Renal cortex interstitium (tissue), 11 donors: Measurements from ENCODE around the gene BMERB1. TPM values are rescaled to one million over a fixed set of nuclear protein-coding genes. Genes with fewer than 3 reads are reported as not detected.

Source experiments
- DNase-seq, 11 donors: peaks; one replicate each; pipeline ENCODE4 v3.0.0-alpha.2; 2013; ENCODE audit warnings: low read depth in 9 of 11, low spot score in 4 of 11; ENCODE audit errors: extremely low read depth in 1 of 11
- polyA plus RNA-seq, 3 donors: library from polyadenylated mRNA; unstranded; fragments of 120-200 nt; gene quantifications; one replicate each; pipeline ENCODE4 v1.2.1, GENCODE V29; 2013; ENCODE audit not compliant: insufficient read length in 3 of 3

The BMERB1 gene
- polyA plus RNA-seq, 3 donors: 36.9 to 46.6 (median 42.8) TPM

- DNase-seq: no peak
Measured at GRCh38 chr16:15485175-15485574, 50.8 kb downstream of the BMERB1 start.

GRCh38 chr16:15486661-15487060 lies 52.3 kb downstream of the BMERB1 start:
- DNase-seq: no peak

GRCh38 chr16:15487336-15488284 lies 53.2 kb downstream of the BMERB1 start:
- no peak for DNase-seq

- no peak for DNase-seq
Measured at GRCh38 chr16:15489016-15489415, 54.6 kb downstream of the BMERB1 start.

GRCh38 chr16:15490123-15490711 lies 55.8 kb downstream of the BMERB1 start:
- DNase-seq: no peak

GRCh38 chr16:15491411-15491810 lies 57.0 kb downstream of the BMERB1 start:
- DNase-seq: no peak

GRCh38 chr16:15492091-15492740 lies 57.8 kb downstream of the BMERB1 start:
- no peak for DNase-seq

GRCh38 chr16:15493466-15494180 lies 59.2 kb downstream of the BMERB1 start:
- DNase-seq: no peak

GRCh38 chr16:15494236-15494635 lies 59.8 kb downstream of the BMERB1 start:
- no peak for DNase-seq

GRCh38 chr16:15495898-15496297 lies 61.5 kb downstream of the BMERB1 start:
- no peak for DNase-seq

GRCh38 chr16:15498427-15499175 lies 64.2 kb downstream of the BMERB1 start:
- no peak for DNase-seq

GRCh38 chr16:15502041-15502725 lies 67.8 kb downstream of the BMERB1 start:
- no peak for DNase-seq

- DNase-seq: no peak
Measured at GRCh38 chr16:15506441-15506840, 72.1 kb downstream of the BMERB1 start.

- no peak for DNase-seq
Measured at GRCh38 chr16:15507301-15507958, 73.0 kb downstream of the BMERB1 start.

- DNase-seq: no peak
Measured at GRCh38 chr16:15507959-15508627, 73.7 kb downstream of the BMERB1 start.

- no peak for DNase-seq
Measured at GRCh38 chr16:15509051-15509592, 74.7 kb downstream of the BMERB1 start.
